GM19239 (cell line): Measurements from ENCODE around the gene UPK1B.

ENCODE experiments used
- DNase-seq: peaks from one replicate; pipeline ENCODE4 v3.0.0; 2011; ENCODE audit warnings: low spot score; ENCODE audit not compliant: insufficient read length
- FAIRE-seq: peaks from 2 replicates; lab custom pipeline; 2011; peaks lifted over from hg19 to GRCh38; lab: Jason Lieb, UNC

UPK1B gene

GRCh38 chr3:119220970-119221667, 47.7 kb downstream of the UPK1B start:
- DNase-seq (no peak), FAIRE-seq (no peak)

- FAIRE-seq, result no peak
- no peak for DNase-seq
These were observed 48.5 kb downstream of the UPK1B start for GRCh38 chr3:119221779-119222320.

- FAIRE-seq, result no peak
These were observed 49.0 kb downstream of the UPK1B start for GRCh38 chr3:119222391-119222790.

GRCh38 chr3:119223511-119223910, 50.1 kb downstream of the UPK1B start:
- FAIRE-seq, result no peak

More at GRCh38 chr3:119222391-119222790, 49.0 kb downstream of the UPK1B start:
- DNase-seq, result no peak

GRCh38 chr3:119225121-119225520, 51.7 kb downstream of the UPK1B start:
- DNase-seq, result no peak
- FAIRE-seq, result no peak

More at GRCh38 chr3:119223511-119223910, 50.1 kb downstream of the UPK1B start:
- no peak for DNase-seq

- DNase-seq (no peak), FAIRE-seq (no peak)
These were observed 53.9 kb downstream of the UPK1B start for GRCh38 chr3:119227070-119227850.

DNA sequence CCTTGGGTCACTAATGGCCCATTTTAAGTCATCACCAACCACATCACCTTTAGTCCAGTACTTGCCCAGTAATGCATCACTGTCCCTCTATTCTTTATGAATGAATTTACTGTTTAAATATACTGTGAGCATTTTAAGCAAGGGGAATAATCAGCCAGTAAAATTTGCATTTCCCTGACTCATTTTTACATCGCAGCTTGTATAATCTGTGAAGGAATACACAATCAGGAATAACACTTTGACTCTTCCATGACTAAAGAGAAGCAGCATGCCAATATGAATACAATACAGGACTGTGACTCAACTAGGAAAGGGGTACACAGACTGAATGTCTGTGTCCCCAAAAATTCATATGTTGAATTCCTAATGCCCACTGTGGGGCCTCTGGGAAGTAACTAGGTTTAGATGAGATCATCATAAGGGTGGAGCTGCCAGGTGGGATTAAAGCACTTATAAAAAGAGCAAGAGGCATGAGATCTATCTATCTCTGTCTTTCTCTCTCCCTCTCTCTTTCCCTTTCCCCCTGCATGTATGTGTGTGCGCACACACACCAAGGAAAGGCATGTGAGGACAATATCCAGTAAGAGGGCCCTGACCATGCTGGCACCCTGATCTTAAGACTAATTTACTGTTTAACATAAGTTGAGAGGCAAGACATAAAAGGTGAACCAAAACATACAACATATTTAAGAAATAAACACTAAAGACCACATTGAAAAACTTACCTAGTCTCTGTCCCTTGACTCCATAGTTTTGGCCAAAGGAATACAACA, 55.2 kb downstream of the UPK1B start:
- DNase-seq (no peak), FAIRE-seq (no peak)

DNA sequence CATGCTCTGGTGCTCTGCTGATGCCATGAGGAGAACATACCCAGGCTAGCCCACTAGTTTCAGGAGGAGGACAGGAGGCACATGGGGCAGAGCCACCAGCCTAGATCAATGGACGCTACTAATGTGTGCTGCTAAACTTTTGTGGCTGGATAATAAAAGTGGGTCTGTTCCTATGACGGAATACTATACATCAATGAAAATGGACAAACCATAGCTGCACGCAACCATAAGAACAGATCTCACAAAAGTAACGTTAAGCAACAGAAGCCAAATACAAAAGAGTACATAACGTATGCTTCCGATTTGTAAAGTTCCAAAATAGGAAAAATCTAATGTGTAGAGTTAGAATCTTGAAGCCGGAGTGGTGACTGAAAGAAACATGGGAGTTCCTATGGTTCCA, 55.8 kb downstream of the UPK1B start:
- DNase-seq (no peak), FAIRE-seq (no peak)

GRCh38 chr3:119230071-119230470, 56.7 kb downstream of the UPK1B start:
- FAIRE-seq, result no peak

GRCh38 chr3:119230745-119231144, 57.3 kb downstream of the UPK1B start:
- DNase-seq (no peak), FAIRE-seq (no peak)

More at GRCh38 chr3:119230071-119230470, 56.7 kb downstream of the UPK1B start:
- DNase-seq, result no peak

DNA sequence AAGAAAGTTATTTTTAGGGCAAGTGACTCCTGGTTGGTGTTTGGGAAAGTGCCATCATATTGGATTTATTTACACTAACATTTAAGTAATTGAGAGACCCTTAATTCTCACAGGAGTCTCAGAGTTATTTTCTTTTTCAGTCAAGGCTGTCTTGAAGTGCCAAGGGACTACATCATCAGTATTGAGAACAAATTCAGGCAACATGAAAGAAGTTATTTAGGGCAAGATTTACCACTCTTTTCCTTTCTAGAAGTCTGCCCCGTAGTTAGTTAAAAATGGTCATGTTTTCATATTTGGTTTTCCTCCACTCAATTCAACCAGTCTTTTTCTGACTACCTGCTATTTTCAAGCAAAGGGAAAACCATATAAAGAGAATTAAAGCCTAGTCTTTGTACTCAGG, 61.2 kb downstream of the UPK1B start:
- FAIRE-seq, result no peak
- DNase-seq, result no peak

- peak; percentile 63 for FAIRE-seq
These were observed 61.8 kb downstream of the UPK1B start for GRCh38 chr3:119235151-119235550.

GRCh38 chr3:119236756-119237155, 63.4 kb downstream of the UPK1B start:
- FAIRE-seq (no peak), DNase-seq (no peak)

More at GRCh38 chr3:119235151-119235550, 61.8 kb downstream of the UPK1B start:
- no peak for DNase-seq

DNA sequence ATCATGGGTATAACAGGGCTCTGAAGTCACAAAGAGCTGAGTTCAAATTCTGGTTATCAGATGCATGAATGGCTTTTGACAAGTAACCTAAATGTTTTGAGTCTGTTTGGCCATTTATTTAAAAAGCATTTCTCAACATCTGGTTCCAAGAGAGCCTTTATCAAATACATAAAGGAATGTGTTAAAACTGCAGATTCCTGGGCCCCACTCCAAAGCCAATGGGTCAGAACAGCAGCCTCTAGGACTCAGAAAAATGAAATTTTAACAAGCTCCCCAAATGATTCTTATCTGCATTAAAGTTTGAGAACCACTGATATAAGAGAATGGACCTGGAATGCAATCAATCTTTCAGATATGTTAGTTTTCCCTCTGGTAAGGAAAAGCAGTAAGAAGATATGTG, 63.9 kb downstream of the UPK1B start:
- FAIRE-seq, result no peak

GRCh38 chr3:119238363-119238762, 65.0 kb downstream of the UPK1B start:
- FAIRE-seq, result no peak
- DNase-seq, result no peak

More for the DNA sequence above, 63.9 kb downstream of the UPK1B start:
- no peak for DNase-seq

DNA sequence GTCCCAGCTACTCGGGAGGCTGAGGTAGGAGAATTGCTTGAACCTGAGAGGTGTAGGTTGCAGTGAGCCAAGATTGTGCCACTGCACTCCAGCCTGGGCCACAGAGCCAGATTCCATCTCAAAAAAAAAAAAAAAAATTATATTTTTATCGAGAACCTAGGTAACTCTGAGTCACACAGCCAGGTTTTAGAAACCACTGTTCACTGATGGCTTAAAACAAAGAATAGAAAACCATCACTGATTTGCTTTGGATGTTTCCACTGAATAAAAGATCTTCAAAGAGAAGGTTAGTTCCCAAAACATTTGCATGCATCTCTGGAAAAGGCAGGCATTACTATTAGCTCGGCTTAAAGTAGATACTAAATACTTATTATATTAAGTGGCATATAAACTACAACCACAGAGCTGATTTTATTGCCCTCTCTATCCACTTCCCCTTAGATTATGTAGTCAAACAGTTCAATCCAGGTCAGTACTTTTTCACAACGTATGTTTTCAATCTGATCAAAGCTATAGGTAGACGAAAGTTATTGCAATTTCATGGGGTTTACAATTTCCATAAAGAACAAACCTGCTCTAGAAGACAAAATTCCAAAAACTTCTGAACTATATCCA, 65.9 kb downstream of the UPK1B start:
- FAIRE-seq (peak; percentile 31), DNase-seq (no peak)

- peak; percentile 81 for FAIRE-seq
- no peak for DNase-seq
These were observed 66.7 kb downstream of the UPK1B start for GRCh38 chr3:119240101-119240590.

DNA sequence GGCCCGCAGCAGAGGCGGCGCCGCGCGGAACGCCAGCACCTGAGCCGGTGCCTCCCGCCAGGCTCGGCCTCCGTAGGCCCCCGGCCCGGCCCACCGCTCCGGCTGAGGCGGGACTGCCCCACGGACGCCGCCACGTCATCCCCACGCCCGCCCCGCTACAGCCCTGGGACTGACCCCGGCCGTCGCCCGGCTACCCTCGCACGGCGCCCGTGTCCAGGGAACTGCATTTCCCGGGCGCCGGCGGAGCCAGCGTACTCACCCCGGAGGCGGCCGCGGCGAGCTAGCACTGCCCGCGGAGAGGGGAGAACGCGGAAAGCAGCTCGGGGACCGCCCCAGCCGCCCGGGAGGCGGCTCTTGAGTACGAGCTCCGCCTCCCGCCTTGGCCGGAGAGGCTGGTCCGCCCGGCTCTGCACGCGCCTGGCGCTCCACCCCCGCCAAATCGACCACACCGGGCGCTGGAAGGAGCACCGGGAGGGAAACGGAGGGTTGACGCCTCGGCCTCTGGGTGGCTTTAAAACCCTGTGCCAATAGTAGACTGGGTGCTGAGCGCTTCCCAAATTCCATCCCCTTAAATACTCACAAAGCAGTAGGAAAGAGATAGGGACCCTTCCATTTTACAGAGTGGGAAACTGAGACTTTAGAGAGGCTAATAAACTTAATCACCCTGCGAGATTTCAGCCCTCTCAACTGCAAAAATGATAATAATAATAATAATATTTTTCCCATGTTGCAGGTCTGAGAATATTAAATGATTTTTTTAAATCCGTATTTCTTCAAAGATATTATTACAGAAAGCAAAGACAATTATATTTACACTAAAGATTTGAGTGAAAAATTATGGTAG, 67.4 kb downstream of the UPK1B start, which contains the start of gene B4GALT4:
B4GALT4 (minus strand) TSS at position 288 of the 844 bp plus-strand sequence. CDS start 10,779 bp downstream, outside the sequence.
- peak; percentile 86 for FAIRE-seq

More for the DNA sequence above, 67.4 kb downstream of the UPK1B start, which contains the start of gene B4GALT4:
- DNase-seq, result peak; percentile 87
